Cardiac ventricle fibroblast (primary cell): ENCODE data around the gene MRPS9. TPM values are rescaled to one million over a fixed set of nuclear protein-coding genes. Genes with fewer than 3 reads are reported as not detected.

Experiments used
- total RNA-seq: library from RNA; depleted of rRNA; stranded (reverse); fragments of >200 nt; gene quantifications from 2 replicates; pipeline ENCODE4 v1.2.3, GENCODE V29; 2015

MRPS9 gene
- 10.4 and 14.5 TPM in 2 replicates for total RNA-seq

DNA sequence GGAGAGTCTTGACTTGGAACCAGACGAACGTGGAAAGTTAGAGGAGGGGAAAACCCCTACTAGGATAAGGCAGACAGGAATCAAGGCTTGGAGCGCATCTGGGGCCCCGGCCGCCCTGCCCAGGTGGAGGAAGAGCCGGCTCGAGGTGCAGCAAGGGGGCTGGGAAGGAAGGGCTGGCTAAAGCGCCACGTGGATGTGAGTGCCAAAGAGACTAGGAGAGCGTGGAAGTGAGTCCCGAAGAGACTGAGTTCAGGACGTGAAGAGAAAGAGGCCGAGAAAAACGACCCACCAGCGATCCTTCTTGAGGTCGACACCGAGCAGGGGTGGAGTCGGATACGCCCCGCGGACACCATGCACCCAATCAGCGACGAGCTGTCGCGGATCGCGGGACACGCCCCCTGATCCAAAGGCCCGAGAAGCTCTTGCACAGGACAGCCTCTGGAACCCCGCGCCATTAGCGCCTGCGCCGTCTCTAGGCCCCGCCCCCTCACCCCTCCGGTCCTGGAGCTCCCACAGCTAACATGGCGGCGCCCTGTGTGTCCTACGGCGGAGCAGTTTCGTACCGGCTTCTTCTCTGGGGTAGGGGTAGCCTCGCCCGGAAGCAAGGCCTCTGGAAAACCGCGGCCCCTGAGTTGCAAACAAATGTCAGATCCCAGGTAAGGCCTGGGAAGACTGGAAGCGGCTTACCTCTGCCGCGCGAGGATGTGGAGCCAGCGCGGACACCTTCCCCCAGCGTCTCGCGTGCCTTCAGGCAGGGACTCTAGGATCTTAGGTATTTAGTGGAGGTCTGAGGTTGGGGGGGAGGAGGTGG lies at the start of gene MRPS9:
TSS of gene MRPS9 (plus strand) at position 498 of the 811 bp plus-strand sequence. CDS start at position 522, 24 bp downstream.

Other genes starting within 250 kb of the MRPS9 start
- not detected in 2 replicates for gene POU3F3, start 184.0 kb upstream of the MRPS9 start, total RNA-seq
- not detected in 2 replicates for gene GPR45, start 203.7 kb downstream of the MRPS9 start, total RNA-seq